Measurements from ENCODE around the gene PDSS2.
"Not testable (repeated sequence)": the region's sequence is repeated elsewhere in the genome, so short reads cannot be mapped to it uniquely, and the experiment has no call there.

The PDSS2 gene

DNA sequence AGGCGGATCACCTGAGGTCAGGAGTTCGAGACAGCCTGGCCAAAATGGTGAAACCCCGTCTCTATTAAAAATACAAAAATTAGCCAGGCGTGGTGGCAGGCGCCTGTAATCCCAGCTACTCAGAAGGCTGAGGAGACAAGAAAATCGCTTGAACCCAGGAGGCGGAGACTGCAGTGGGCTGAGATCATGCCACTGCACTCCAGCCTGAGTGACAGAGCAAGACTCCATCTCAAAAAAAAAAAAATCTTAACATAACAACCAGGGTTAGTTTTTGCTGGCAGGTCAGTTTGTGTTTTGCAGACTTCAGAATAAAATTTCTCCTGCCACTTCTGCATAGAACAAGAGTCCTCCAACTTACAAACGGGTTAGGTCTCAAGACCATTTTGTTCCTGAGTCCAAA is 264.6 kb downstream of the PDSS2 start:
- H2AK5ac ChIP-seq (ENCODE audit: low read length, severe bottlenecking); H3K4me3 ChIP-seq (ENCODE audit: insufficient read depth in 1 of 2, low read depth in 1 of 2, low read length in 2 of 2); H2BK12ac ChIP-seq (ENCODE audit: low read length in 2 of 2); H3K4ac ChIP-seq (ENCODE audit: low read depth in 1 of 2, low read length in 2 of 2); H2BK5ac ChIP-seq (ENCODE audit: low read depth, low read length, poor library complexity, severe bottlenecking); H3K27ac ChIP-seq (ENCODE audit: low read length, poor library complexity, severe bottlenecking); H2AFZ ChIP-seq (ENCODE audit: low read depth, low read length); H3K9ac ChIP-seq (ENCODE audit: low read length); H3K27me3 ChIP-seq (ENCODE audit: control insufficient read depth in 1 of 2, insufficient read depth in 1 of 2, low read length in 2 of 2); DNase-seq; H3K14ac ChIP-seq (ENCODE audit: low read length in 2 of 2); H2BK15ac ChIP-seq (ENCODE audit: low read depth, poor library complexity, severe bottlenecking); H3K4me1 ChIP-seq (ENCODE audit: control insufficient read depth, insufficient read depth, low read depth, low read length); H3K23ac ChIP-seq (ENCODE audit: low read length in 2 of 2); H3K79me1 ChIP-seq (replicated peaks; ENCODE audit: low read length, poor library complexity, severe bottlenecking); H3K18ac ChIP-seq (ENCODE audit: low read depth in 1 of 2, low read length in 2 of 2); H3K4me2 ChIP-seq (ENCODE audit: low read length, poor library complexity, severe bottlenecking); H3K9me3 ChIP-seq (ENCODE audit: control insufficient read depth, low read length); H2BK120ac ChIP-seq (ENCODE audit: low read depth, low read length); H4K8ac ChIP-seq (ENCODE audit: low read length); H4K91ac ChIP-seq (ENCODE audit: low read length): not testable (repeated sequence)
- 99% methylated on average over 7 of the region's 8 CpGs for WGBS
- H3K36me3 ChIP-seq (ENCODE audit: control insufficient read depth in 1 of 2, insufficient read depth in 2 of 2, low read depth in 1 of 2, low read length in 2 of 2), result peaks cover 0 to 28% of the 10 kb centered on the region in 2 experiments

GRCh38 chr6:107192830-107193229 is 266.5 kb downstream of the PDSS2 start:
- no peak overlapping the region for H2BK12ac ChIP-seq (ENCODE audit: low read length in 2 of 2)
- no peaks in the 10 kb centered on the region for H3K9me3 ChIP-seq (ENCODE audit: control insufficient read depth, low read length)
- no peak overlapping the region for H4K8ac ChIP-seq (ENCODE audit: low read length)
- no peak overlapping the region for H3K14ac ChIP-seq (ENCODE audit: low read length in 2 of 2)
- H3K23ac ChIP-seq (ENCODE audit: low read length in 2 of 2), result no peak overlapping the region
- peaks cover 0 to 23% of the 10 kb centered on the region in 2 experiments for H3K36me3 ChIP-seq (ENCODE audit: control insufficient read depth in 1 of 2, insufficient read depth in 2 of 2, low read depth in 1 of 2, low read length in 2 of 2)
- no peak overlapping the region for H3K4me2 ChIP-seq (ENCODE audit: low read length, poor library complexity, severe bottlenecking)
- no peak overlapping the region for H3K4me3 ChIP-seq (ENCODE audit: insufficient read depth in 1 of 2, low read depth in 1 of 2, low read length in 2 of 2)
- H3K4ac ChIP-seq (ENCODE audit: low read depth in 1 of 2, low read length in 2 of 2), result no peak overlapping the region
- no peak overlapping the region for H3K27ac ChIP-seq (ENCODE audit: low read length, poor library complexity, severe bottlenecking)
- DNase-seq, result no peak
- H3K4me1 ChIP-seq (ENCODE audit: control insufficient read depth, insufficient read depth, low read depth, low read length), result no peaks in the 10 kb centered on the region
- no peaks in the 10 kb centered on the region for H3K79me1 ChIP-seq (replicated peaks; ENCODE audit: low read length, poor library complexity, severe bottlenecking)
- H2BK120ac ChIP-seq (ENCODE audit: low read depth, low read length), result no peak overlapping the region
- no peak overlapping the region for H2BK5ac ChIP-seq (ENCODE audit: low read depth, low read length, poor library complexity, severe bottlenecking)
- no peak overlapping the region for H2BK15ac ChIP-seq (ENCODE audit: low read depth, poor library complexity, severe bottlenecking)
- 96% methylated on average over 4 of the region's 4 CpGs for WGBS
- no peak overlapping the region for H4K91ac ChIP-seq (ENCODE audit: low read length)
- no peak overlapping the region for H3K18ac ChIP-seq (ENCODE audit: low read depth in 1 of 2, low read length in 2 of 2)
- no peak overlapping the region for H2AFZ ChIP-seq (ENCODE audit: low read depth, low read length)
- H3K27me3 ChIP-seq (ENCODE audit: control insufficient read depth in 1 of 2, insufficient read depth in 1 of 2, low read length in 2 of 2), result no peaks in the 10 kb centered on the region
- no peak overlapping the region for H3K9ac ChIP-seq (ENCODE audit: low read length)
- no peak overlapping the region for H2AK5ac ChIP-seq (ENCODE audit: low read length, severe bottlenecking)

- no peak overlapping the region for H3K4me2 ChIP-seq (ENCODE audit: low read length, poor library complexity, severe bottlenecking)
- whole genome bisulfite sequencing, result 100% methylated on average over 4 of the region's 6 CpGs
- DNase-seq, result no peak
- H2BK12ac ChIP-seq (ENCODE audit: low read length in 2 of 2), result no peak overlapping the region
- no peak overlapping the region for H3K18ac ChIP-seq (ENCODE audit: low read depth in 1 of 2, low read length in 2 of 2)
- no peak overlapping the region for H3K23ac ChIP-seq (ENCODE audit: low read length in 2 of 2)
- no peak overlapping the region for H4K91ac ChIP-seq (ENCODE audit: low read length)
- H3K36me3 ChIP-seq (ENCODE audit: control insufficient read depth in 1 of 2, insufficient read depth in 2 of 2, low read depth in 1 of 2, low read length in 2 of 2), result peaks cover 0 to 12% of the 10 kb centered on the region in 2 experiments
- H2AK5ac ChIP-seq (ENCODE audit: low read length, severe bottlenecking), result no peak overlapping the region
- H3K27me3 ChIP-seq (ENCODE audit: control insufficient read depth in 1 of 2, insufficient read depth in 1 of 2, low read length in 2 of 2), result no peaks in the 10 kb centered on the region
- no peak overlapping the region for H2BK120ac ChIP-seq (ENCODE audit: low read depth, low read length)
- H3K79me1 ChIP-seq (replicated peaks; ENCODE audit: low read length, poor library complexity, severe bottlenecking), result no peaks in the 10 kb centered on the region
- H3K4me1 ChIP-seq (ENCODE audit: control insufficient read depth, insufficient read depth, low read depth, low read length), result no peaks in the 10 kb centered on the region
- no peak overlapping the region for H2BK5ac ChIP-seq (ENCODE audit: low read depth, low read length, poor library complexity, severe bottlenecking)
- no peak overlapping the region for H3K9ac ChIP-seq (ENCODE audit: low read length)
- H3K9me3 ChIP-seq (ENCODE audit: control insufficient read depth, low read length), result no peaks in the 10 kb centered on the region
- H4K8ac ChIP-seq (ENCODE audit: low read length), result no peak overlapping the region
- no peak overlapping the region for H3K4me3 ChIP-seq (ENCODE audit: insufficient read depth in 1 of 2, low read depth in 1 of 2, low read length in 2 of 2)
- no peak overlapping the region for H3K27ac ChIP-seq (ENCODE audit: low read length, poor library complexity, severe bottlenecking)
- H2BK15ac ChIP-seq (ENCODE audit: low read depth, poor library complexity, severe bottlenecking), result no peak overlapping the region
- H3K4ac ChIP-seq (ENCODE audit: low read depth in 1 of 2, low read length in 2 of 2), result no peak overlapping the region
- no peak overlapping the region for H2AFZ ChIP-seq (ENCODE audit: low read depth, low read length)
- H3K14ac ChIP-seq (ENCODE audit: low read length in 2 of 2), result no peak overlapping the region
Measured at GRCh38 chr6:107187630-107188029, 271.7 kb downstream of the PDSS2 start.

- H3K4ac ChIP-seq (ENCODE audit: low read depth in 1 of 2, low read length in 2 of 2), result no peak overlapping the region
- H3K27me3 ChIP-seq (ENCODE audit: control insufficient read depth in 1 of 2, insufficient read depth in 1 of 2, low read length in 2 of 2), result no peaks in the 10 kb centered on the region
- H2BK5ac ChIP-seq (ENCODE audit: low read depth, low read length, poor library complexity, severe bottlenecking), result no peak overlapping the region
- WGBS, result no CpG with 5 or more reads among the region's 1 CpG
- peaks cover 0 to 3% of the 10 kb centered on the region in 2 experiments for H3K36me3 ChIP-seq (ENCODE audit: control insufficient read depth in 1 of 2, insufficient read depth in 2 of 2, low read depth in 1 of 2, low read length in 2 of 2)
- H3K9ac ChIP-seq (ENCODE audit: low read length), result no peak overlapping the region
- no peak overlapping the region for H2AFZ ChIP-seq (ENCODE audit: low read depth, low read length)
- no peak overlapping the region for H3K23ac ChIP-seq (ENCODE audit: low read length in 2 of 2)
- H3K18ac ChIP-seq (ENCODE audit: low read depth in 1 of 2, low read length in 2 of 2), result no peak overlapping the region
- H2AK5ac ChIP-seq (ENCODE audit: low read length, severe bottlenecking), result no peak overlapping the region
- no peak overlapping the region for H2BK12ac ChIP-seq (ENCODE audit: low read length in 2 of 2)
- H3K27ac ChIP-seq (ENCODE audit: low read length, poor library complexity, severe bottlenecking), result no peak overlapping the region
- no peak overlapping the region for H4K8ac ChIP-seq (ENCODE audit: low read length)
- no peak overlapping the region for H4K91ac ChIP-seq (ENCODE audit: low read length)
- no peak for DNase-seq
- no peaks in the 10 kb centered on the region for H3K9me3 ChIP-seq (ENCODE audit: control insufficient read depth, low read length)
- no peaks in the 10 kb centered on the region for H3K4me1 ChIP-seq (ENCODE audit: control insufficient read depth, insufficient read depth, low read depth, low read length)
- no peak overlapping the region for H3K4me3 ChIP-seq (ENCODE audit: insufficient read depth in 1 of 2, low read depth in 1 of 2, low read length in 2 of 2)
- H2BK15ac ChIP-seq (ENCODE audit: low read depth, poor library complexity, severe bottlenecking), result no peak overlapping the region
- H3K79me1 ChIP-seq (replicated peaks; ENCODE audit: low read length, poor library complexity, severe bottlenecking), result no peaks in the 10 kb centered on the region
- H3K4me2 ChIP-seq (ENCODE audit: low read length, poor library complexity, severe bottlenecking), result no peak overlapping the region
- no peak overlapping the region for H3K14ac ChIP-seq (ENCODE audit: low read length in 2 of 2)
- no peak overlapping the region for H2BK120ac ChIP-seq (ENCODE audit: low read depth, low read length)
Measured at GRCh38 chr6:107186047-107186446, 273.3 kb downstream of the PDSS2 start.
